OCI-LY7 (cell line): ENCODE measurements around the gene KPNA4.

Experiments
- CTCF ChIP-seq: fragments of 200-600 bp; sonication (generic); conservative IDR thresholded peaks from 2 replicates; pipeline ENCODE4 v1.5.1; 2014; ENCODE audit warnings: mild to moderate bottlenecking, antibody characterized with exemption, low read length, moderate library complexity, mixed read lengths
- EZH2phosphoT487 ChIP-seq: fragments of 200-600 bp; sonication (generic); IDR thresholded peaks from 2 replicates; pipeline ENCODE4 v1.6.1; 2018; ENCODE audit warnings: low read depth, borderline replicate concordance, mild to moderate bottlenecking, mixed run types, antibody characterized with exemption, low read length, moderate library complexity, mixed read lengths

GRCh38 chr3:160540551-160540950 is 24.8 kb downstream of the KPNA4 start:
- TF ChIP-seq CTCF (no peak), EZH2phosphoT487 (no peak)
